GM23248 (cell line): ENCODE measurements around the gene SPEM2. TPM values are rescaled to one million over a fixed set of nuclear protein-coding genes. Genes with fewer than 3 reads are reported as not detected.
A peak's percentile ranks its signal among the peaks of the same experiment; 100 is the strongest.

Experiments
- DNase-seq: peaks from one replicate; pipeline ENCODE4 v3.0.0-alpha.2; 2015
- H2AFZ ChIP-seq: fragments of 200-600 bp; sonication (generic); 2 replicates; pipeline ENCODE4 v1.6.1; 2016; ENCODE audit warnings: antibody characterized with exemption
- H3F3A ChIP-seq: fragments of 200-600 bp; sonication (generic); 2 replicates; pipeline ENCODE4 v1.6.1; 2016; ENCODE audit warnings: mild to moderate bottlenecking, antibody characterized with exemption, mixed run types; ENCODE audit not compliant: insufficient read depth
- H3K27ac ChIP-seq: fragments of 200-600 bp; sonication (generic); 2 replicates; pipeline ENCODE4 v1.5.1; 2016; ENCODE audit warnings: mild to moderate bottlenecking
- H3K27me3 ChIP-seq: fragments of 200-600 bp; sonication (generic); replicated peaks from 2 replicates; pipeline ENCODE4 v1.6.1; 2016; ENCODE audit warnings: mild to moderate bottlenecking; ENCODE audit not compliant: insufficient read depth
- H3K36me3 ChIP-seq: fragments of 200-600 bp; sonication (generic); 2 replicates; pipeline ENCODE4 v1.6.1; 2016; ENCODE audit warnings: low read depth, mild to moderate bottlenecking
- H3K4me1 ChIP-seq: fragments of 200-600 bp; sonication (generic); 2 replicates; pipeline ENCODE4 v1.6.1; 2016; ENCODE audit warnings: mild to moderate bottlenecking; ENCODE audit not compliant: insufficient read depth
- H3K4me2 ChIP-seq: fragments of 200-600 bp; sonication (generic); one replicate; pipeline ENCODE4 v1.6.1; 2016; ENCODE audit warnings: mild to moderate bottlenecking; ENCODE audit not compliant: unreplicated experiment
- H3K4me3 ChIP-seq: fragments of 200-600 bp; sonication (generic); 2 replicates; pipeline ENCODE4 v1.5.1; 2016; ENCODE audit warnings: mild to moderate bottlenecking
- H3K79me2 ChIP-seq: fragments of 200-600 bp; sonication (generic); 2 replicates; pipeline ENCODE4 v1.6.1; 2016; ENCODE audit warnings: mild to moderate bottlenecking; ENCODE audit not compliant: insufficient read depth
- H3K9ac ChIP-seq: fragments of 200-600 bp; sonication (generic); 2 replicates; pipeline ENCODE4 v1.6.1; 2016; ENCODE audit warnings: mild to moderate bottlenecking
- H3K9me2 ChIP-seq: fragments of 200-600 bp; sonication (generic); 2 replicates; pipeline ENCODE4 v1.6.1; 2016; ENCODE audit warnings: mixed run types, mild to moderate bottlenecking, moderate library complexity; ENCODE audit not compliant: insufficient read depth
- H3K9me3 ChIP-seq: fragments of 200-600 bp; sonication (generic); one replicate; pipeline ENCODE4 v1.6.1; 2017; ENCODE audit warnings: low read depth
- H4K20me1 ChIP-seq: fragments of 200-600 bp; sonication (generic); 2 replicates; pipeline ENCODE4 v1.6.0; 2016; ENCODE audit not compliant: insufficient read depth
- EZH2 ChIP-seq: fragments of 200-600 bp; sonication (generic); IDR thresholded peaks from 2 replicates; pipeline ENCODE4 v1.6.1; 2018; ENCODE audit warnings: antibody characterized with exemption, mild to moderate bottlenecking; ENCODE audit not compliant: insufficient read depth, poor library complexity, severe bottlenecking
- EZH2phosphoT487 ChIP-seq: fragments of 200-600 bp; sonication (generic); IDR thresholded peaks from 2 replicates; pipeline ENCODE4 v1.6.1; 2018; ENCODE audit warnings: antibody characterized with exemption, moderate library complexity, mild to moderate bottlenecking, low read depth; ENCODE audit not compliant: insufficient read depth
- WGBS, 2 experiments: methylation state at CpG; one replicate each; pipeline ENCODE4 v1.1.6; 2015 to 2017; ENCODE audit warnings: low lambda C conversion rate in 2 of 2, low coverage in 1 of 2; ENCODE audit errors: missing lambda C conversion rate in 2 of 2; 5-methylcytosine and 5-hydroxymethylcytosine counted together
- in situ Hi-C: fragments of 300-500 bp; cut with MboI; formaldehyde crosslinking; loops from 2 replicates; pipeline ENCODE4 v1.15.0; 2020
- polyA plus RNA-seq: library from polyadenylated mRNA; unstranded; fragments of >200 nt; fragmentation: Nextera tagmentation; extraction: Ambion mirVana; gene quantifications from 2 replicates; pipeline ENCODE4 v1.2.1, GENCODE V29; 2016
- total RNA-seq: library from RNA; depleted of rRNA; stranded (reverse); fragments of >200 nt; shearing (Covaris generic); gene quantifications from 2 replicates; pipeline ENCODE4 v1.2.3, GENCODE V29; 2014

Gene SPEM2
- total and polyA plus RNA-seq, 2 experiments from 2014 or later = not detected

- Histone ChIP-seq H3K27me3 (no peaks in the 10 kb centered on the region), H3K79me2 (peaks cover 76% of the 10 kb centered on the region), H3K4me2 (no peak overlapping the region), H3K4me3 (no peak overlapping the region), H3F3A (no peaks in the 10 kb centered on the region), H3K27ac (no peak overlapping the region), H3K9ac (no peak overlapping the region), H3K4me1 (0 out of 2 replicates have a peak, but pooled peaks cover 2% of the 10 kb centered on the region), H3K9me2 (no peaks in the 10 kb centered on the region), H4K20me1 (no peaks in the 10 kb centered on the region), H3K9me3 (no peaks in the 10 kb centered on the region), H3K36me3 (peaks cover 7% of the 10 kb centered on the region; the same call in 1 of the 2 replicates), H2AFZ (no peak overlapping the region)
- TF ChIP-seq EZH2phosphoT487 = no peak
- no peak for TF ChIP-seq EZH2
- in situ Hi-C loops = no loop called here
- WGBS, 2 experiments = 93% methylated on average over 8 to 9 of the region's 9 CpGs
- no peak for DNase-seq
Observed at GRCh38 chr17:7466318-7466638, 40.9 kb downstream of the SPEM2 start.

DNA sequence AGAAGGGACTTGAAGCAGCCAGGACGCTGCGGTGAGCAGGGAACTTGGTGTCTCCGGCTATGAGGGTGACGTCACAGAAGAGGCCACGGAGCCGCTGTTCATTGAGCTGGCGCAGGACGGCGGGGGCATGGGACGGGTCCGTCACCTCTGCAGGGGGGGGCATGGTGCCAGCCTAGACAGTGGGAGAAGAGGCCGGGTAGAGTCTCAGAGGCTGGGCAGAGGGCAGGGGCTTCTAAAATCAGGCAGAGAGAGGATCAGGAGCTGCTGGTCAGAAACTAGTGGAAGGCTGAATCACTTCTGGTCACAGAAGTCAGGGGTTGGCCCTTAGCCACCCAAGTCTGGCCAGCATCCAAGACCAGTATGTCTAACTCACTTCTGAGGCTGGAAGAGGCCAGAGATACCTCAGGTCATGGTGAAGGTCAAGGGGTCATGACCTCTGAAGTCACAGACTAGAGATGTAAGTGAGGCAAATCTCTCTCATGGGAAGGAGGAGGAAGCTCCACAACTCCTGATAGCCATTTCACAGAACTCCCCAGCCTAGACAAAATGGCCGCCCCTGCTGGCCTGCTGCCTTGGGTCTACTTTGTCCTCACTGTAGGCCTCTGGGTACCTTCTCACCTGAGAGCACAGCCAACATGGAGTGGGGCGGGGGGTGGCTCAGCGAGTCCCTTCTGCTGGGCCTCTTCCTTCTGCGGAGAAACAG is 41.4 kb downstream of the SPEM2 start:
- in situ Hi-C loops = no loop called here
- Histone ChIP-seq H3K27me3 (no peaks in the 10 kb centered on the region), H3K27ac (no peak overlapping the region), H3K9me2 (no peaks in the 10 kb centered on the region), H3K9ac (no peak overlapping the region), H2AFZ (no peak overlapping the region), H3K4me3 (no peak overlapping the region), H3K4me1 (0 out of 2 replicates have a peak, but pooled peaks cover 2% of the 10 kb centered on the region), H3K9me3 (no peaks in the 10 kb centered on the region), H4K20me1 (no peaks in the 10 kb centered on the region), H3F3A (no peaks in the 10 kb centered on the region), H3K36me3 (peaks cover 7% of the 10 kb centered on the region; the same call in 1 of the 2 replicates), H3K4me2 (no peak overlapping the region), H3K79me2 (peaks cover 81% of the 10 kb centered on the region)
- TF ChIP-seq EZH2 (no peak), EZH2phosphoT487 (no peak)
- WGBS, 2 experiments = 85 to 90% methylated on average over 16 of the region's 16 CpGs
- DNase-seq = peak; percentile 40

DNA sequence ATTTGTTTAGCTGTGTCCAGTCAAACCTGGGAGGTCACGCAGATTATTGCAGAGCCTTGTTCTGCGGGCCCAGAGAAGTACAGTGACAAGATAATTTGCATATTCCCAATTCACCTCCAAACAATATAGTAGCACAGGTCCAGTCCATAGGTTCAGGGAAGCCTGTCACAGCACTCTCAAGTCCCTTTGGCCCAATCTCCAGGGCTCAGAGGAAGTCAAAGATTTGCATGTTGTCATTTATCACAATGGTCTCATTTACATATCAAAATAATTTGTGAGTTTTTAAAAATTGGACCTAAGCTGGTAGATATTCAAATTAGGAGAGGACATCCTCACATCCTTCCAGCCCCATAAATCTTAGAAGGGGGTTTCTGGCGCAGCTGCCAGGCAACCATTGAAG is 42.1 kb downstream of the SPEM2 start:
- H2AFZ ChIP-seq = no peak overlapping the region
- no peak overlapping the region for H3K4me2 ChIP-seq
- TF ChIP-seq EZH2phosphoT487 = no peak
- TF ChIP-seq EZH2 = no peak
- H3K4me3 ChIP-seq = no peak overlapping the region
- in situ Hi-C loops = no loop called here
- H3K27me3 ChIP-seq = no peaks in the 10 kb centered on the region
- no peak overlapping the region for H3K9ac ChIP-seq
- H3K27ac ChIP-seq = no peak overlapping the region
- H3K79me2 ChIP-seq = peaks cover 88% of the 10 kb centered on the region
- no peaks in the 10 kb centered on the region for H3K9me3 ChIP-seq
- H3K36me3 ChIP-seq = peaks cover 7% of the 10 kb centered on the region; the same call in 1 of the 2 replicates
- DNase-seq = no peak
- H3K4me1 ChIP-seq = 0 out of 2 replicates have a peak, but pooled peaks cover 2% of the 10 kb centered on the region
- no peaks in the 10 kb centered on the region for H3K9me2 ChIP-seq
- 87 to 88% methylated on average over 3 of the region's 3 CpGs for WGBS, 2 experiments
- no peaks in the 10 kb centered on the region for H4K20me1 ChIP-seq
- H3F3A ChIP-seq = no peaks in the 10 kb centered on the region

- Histone ChIP-seq H3K4me3 (no peak overlapping the region), H3K4me2 (no peak overlapping the region), H3F3A (no peaks in the 10 kb centered on the region), H3K9ac (no peak overlapping the region), H3K9me2 (no peaks in the 10 kb centered on the region), H3K79me2 (peaks cover 92% of the 10 kb centered on the region), H3K9me3 (no peaks in the 10 kb centered on the region), H4K20me1 (no peaks in the 10 kb centered on the region), H3K36me3 (peaks cover 4% of the 10 kb centered on the region; the same call in 1 of the 2 replicates), H3K27me3 (no peaks in the 10 kb centered on the region), H3K27ac (no peak overlapping the region), H2AFZ (no peak overlapping the region), H3K4me1 (0 out of 2 replicates have a peak, but pooled peaks cover 2% of the 10 kb centered on the region)
- DNase-seq = no peak
- in situ Hi-C loops = no loop called here
- 90 to 95% methylated on average over 11 of the region's 11 CpGs for WGBS, 2 experiments
- TF ChIP-seq EZH2phosphoT487 (no peak), EZH2 (no peak)
Observed at GRCh38 chr17:7468290-7468689, 42.9 kb downstream of the SPEM2 start.
